C4-2B (cell line): ENCODE results near the gene MYBPC3.

ENCODE experiments used
- CTCF ChIP-seq: fragments of 450-650 bp; conservative IDR thresholded peaks from 2 replicates; pipeline ENCODE4 v1.5.1; 2017; ENCODE audit warnings: mild to moderate bottlenecking
- ZFX ChIP-seq: fragments of 450-650 bp; IDR thresholded peaks from 2 replicates; pipeline ENCODE4 v1.6.1; 2017

- TF ChIP-seq CTCF (no peak), ZFX (no peak)
These were observed 26.3 kb upstream of the MYBPC3 start for GRCh38 chr11:47378836-47379170.
